Panc1 (cell line): Measurements from ENCODE around the gene DCAF5. TPM values are rescaled to one million over a fixed set of nuclear protein-coding genes. Genes with fewer than 3 reads are reported as not detected.

Experiments used
- ATAC-seq: fragments of 200-7000 bp; cut with Tn5 transposase; 2 replicates; pipeline ENCODE4 v1.9.1; 2020; ENCODE audit warnings: mild to moderate bottlenecking, moderate library complexity
- BruUV-seq: library from RNA; stranded (reverse); fragments of 400-500 nt; replicated peaks from 2 replicates; lab custom pipeline; 2021; lab: Mats Ljungman, UMichigan
- CTCF ChIA-PET: fragments of 300-600 bp; sonication (Branson Sonifier 250); formaldehyde crosslinking; loops from one replicate; lab custom pipeline; 2022; ENCODE audit warnings: antibody characterized with exemption; lab: Charles Lee
- POLR2A ChIA-PET: fragments of 300-600 bp; sonication (Branson Sonifier 250); formaldehyde crosslinking; loops from one replicate; lab custom pipeline; 2022; ENCODE audit warnings: antibody characterized with exemption; lab: Charles Lee
- DNase-seq: peaks from one replicate; pipeline ENCODE4 v3.0.0-alpha.2; 2010; ENCODE audit warnings: low read depth, low spot score
- H3K27ac ChIP-seq: 2 replicates; pipeline ENCODE4 v1.5.1; 2011; ENCODE audit warnings: mild to moderate bottlenecking, low read length, inconsistent platforms
- H3K27me3 ChIP-seq: fragments of 200-500 bp; sonication (Bioruptor generic); 2 replicates; pipeline ENCODE4 v1.6.0; 2014; ENCODE audit warnings: low read length, inconsistent platforms; ENCODE audit not compliant: control insufficient read depth, insufficient read depth
- H3K36me3 ChIP-seq: fragments of 200-500 bp; sonication (Bioruptor generic); 2 replicates; pipeline ENCODE4 v1.5.1; 2014; ENCODE audit warnings: inconsistent platforms, mild to moderate bottlenecking, low read length, moderate library complexity; ENCODE audit not compliant: control insufficient read depth, insufficient read depth
- H3K4me1 ChIP-seq: 2 replicates; pipeline ENCODE4 v1.5.1; 2011; ENCODE audit warnings: inconsistent platforms, mild to moderate bottlenecking, low read length, moderate library complexity; ENCODE audit not compliant: control insufficient read depth, insufficient read depth
- H3K4me3 ChIP-seq, 2 experiments: 2 replicates each; pipeline ENCODE4 v1.5.1; 2011 to 2012; ENCODE audit warnings: low read depth in 2 of 2, low read length in 2 of 2, mild to moderate bottlenecking in 2 of 2, inconsistent platforms in 1 of 2, moderate library complexity in 1 of 2
- H3K9me3 ChIP-seq: fragments of 200-500 bp; sonication (Bioruptor generic); 2 replicates; pipeline ENCODE4 v1.5.1; 2014; ENCODE audit warnings: low read depth, mild to moderate bottlenecking, inconsistent platforms, low read length, moderate library complexity; ENCODE audit not compliant: control insufficient read depth, insufficient read depth
- POLR2AphosphoS5 ChIP-seq: IDR thresholded peaks from 2 replicates; pipeline ENCODE4 v1.6.1; 2012; ENCODE audit warnings: mild to moderate bottlenecking, low read depth, low read length, moderate library complexity
- REST ChIP-seq, 2 experiments: IDR thresholded peaks; 2 replicates each; pipeline ENCODE4 v1.6.1; 2011 to 2012; ENCODE audit warnings: low read depth in 2 of 2, control low read depth in 1 of 2, low read length in 1 of 2, mild to moderate bottlenecking in 1 of 2, moderate library complexity in 1 of 2; ENCODE audit not compliant: insufficient read depth in 1 of 2
- SIN3A ChIP-seq: IDR thresholded peaks from 2 replicates; pipeline ENCODE4 v1.6.1; 2012; ENCODE audit warnings: low read depth, mild to moderate bottlenecking, low read length, moderate library complexity, borderline replicate concordance; ENCODE audit not compliant: insufficient read depth
- TCF7L2 ChIP-seq: IDR thresholded peaks from 2 replicates; pipeline ENCODE4 v1.6.1; 2011; ENCODE audit warnings: mild to moderate bottlenecking, low read depth, low read length, inconsistent platforms
- in situ Hi-C: cut with HindIII; loops from 2 replicates; pipeline ENCODE4 v1.10.0; 2016; ENCODE audit warnings: low sequenced_read_pairs, low pct_unique_long_range_greater_than_20kb
- intact Hi-C: fragments of 100-400 bp; cut with micrococcal nuclease; formaldehyde crosslinking; loops from one replicate; pipeline ENCODE4 v1.10.0; 2022; ENCODE audit not compliant: unreplicated experiment
- total RNA-seq: library from RNA; stranded (reverse); gene quantifications from one replicate; pipeline ENCODE4 v1.2.1, GENCODE V29; 2021; ENCODE audit not compliant: unreplicated experiment
- TF ChIP-seq, protein P1 (sequence below): fragments of 450-650 bp; IDR thresholded peaks from 2 replicates; pipeline ENCODE4 v1.5.1; 2017; ENCODE audit warnings: mild to moderate bottlenecking

Gene DCAF5
- total RNA-seq, 1 experiment from 2014 or later: 27.6 TPM

GRCh38 chr14:69181491-69181890, 28.6 kb upstream of the DCAF5 start:
- no peak overlapping the region for H3K27ac ChIP-seq
- no peaks in the 10 kb centered on the region for H3K36me3 ChIP-seq
- TF ChIP-seq, protein P1, sequence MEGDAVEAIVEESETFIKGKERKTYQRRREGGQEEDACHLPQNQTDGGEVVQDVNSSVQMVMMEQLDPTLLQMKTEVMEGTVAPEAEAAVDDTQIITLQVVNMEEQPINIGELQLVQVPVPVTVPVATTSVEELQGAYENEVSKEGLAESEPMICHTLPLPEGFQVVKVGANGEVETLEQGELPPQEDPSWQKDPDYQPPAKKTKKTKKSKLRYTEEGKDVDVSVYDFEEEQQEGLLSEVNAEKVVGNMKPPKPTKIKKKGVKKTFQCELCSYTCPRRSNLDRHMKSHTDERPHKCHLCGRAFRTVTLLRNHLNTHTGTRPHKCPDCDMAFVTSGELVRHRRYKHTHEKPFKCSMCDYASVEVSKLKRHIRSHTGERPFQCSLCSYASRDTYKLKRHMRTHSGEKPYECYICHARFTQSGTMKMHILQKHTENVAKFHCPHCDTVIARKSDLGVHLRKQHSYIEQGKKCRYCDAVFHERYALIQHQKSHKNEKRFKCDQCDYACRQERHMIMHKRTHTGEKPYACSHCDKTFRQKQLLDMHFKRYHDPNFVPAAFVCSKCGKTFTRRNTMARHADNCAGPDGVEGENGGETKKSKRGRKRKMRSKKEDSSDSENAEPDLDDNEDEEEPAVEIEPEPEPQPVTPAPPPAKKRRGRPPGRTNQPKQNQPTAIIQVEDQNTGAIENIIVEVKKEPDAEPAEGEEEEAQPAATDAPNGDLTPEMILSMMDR: no peak
- TF ChIP-seq TCF7L2: no peak
- TF ChIP-seq REST (IDR thresholded peaks at IDR 0.05; ENCODE audit: insufficient read depth in 1 of 2, low read depth in 2 of 2, low read length in 1 of 2): no peak
- TF ChIP-seq SIN3A: no peak
- TF ChIP-seq POLR2AphosphoS5: no peak
- no peak overlapping the region for H3K4me3 ChIP-seq
- intact Hi-C loops (no loop called here), in situ Hi-C loops (no loop called here)
- DNase-seq: no peak
- ATAC-seq: no peak
- no TSS peak for BruUV-seq
- CTCF ChIA-PET: no interaction called here
- no peaks in the 10 kb centered on the region for H3K27me3 ChIP-seq
- no peaks in the 10 kb centered on the region for H3K4me1 ChIP-seq
- POLR2A ChIA-PET: no interaction called here
- H3K9me3 ChIP-seq: no peaks in the 10 kb centered on the region

DNA sequence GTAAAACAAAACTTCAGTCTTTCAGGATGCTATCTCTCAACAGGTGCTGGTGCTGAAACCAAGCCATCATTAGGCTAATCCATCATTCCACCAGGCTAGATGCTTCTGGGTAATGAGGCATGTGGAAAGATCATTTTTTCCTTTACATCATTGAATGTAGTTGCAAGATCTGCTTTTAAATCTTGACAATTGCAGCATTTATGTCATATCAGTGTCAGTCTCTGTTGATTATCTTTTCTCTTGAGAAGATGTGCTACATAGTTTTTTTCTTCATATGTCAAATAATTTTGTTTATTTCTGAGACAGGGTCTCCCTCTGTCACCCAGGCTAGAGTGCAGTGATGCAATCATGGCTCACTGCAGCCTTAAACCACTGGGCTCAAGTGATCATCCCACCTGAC, 22.2 kb upstream of the DCAF5 start:
- Histone ChIP-seq H3K27ac (no peak overlapping the region), H3K27me3 (no peaks in the 10 kb centered on the region), H3K4me1 (no peaks in the 10 kb centered on the region), H3K4me3 (no peak overlapping the region), H3K9me3 (no peaks in the 10 kb centered on the region), H3K36me3 (no peaks in the 10 kb centered on the region)
- CTCF ChIA-PET: no interaction called here
- DNase-seq (no peak), ATAC-seq (no peak)
- intact Hi-C loops: no loop called here
- TF ChIP-seq SIN3A: no peak
- no peak for TF ChIP-seq REST (IDR thresholded peaks at IDR 0.05; ENCODE audit: insufficient read depth in 1 of 2, low read depth in 2 of 2, low read length in 1 of 2)
- TF ChIP-seq, protein P1: no peak
- no peak for TF ChIP-seq POLR2AphosphoS5
- TF ChIP-seq TCF7L2: no peak
- in situ Hi-C loops: no loop called here
- no TSS peak for BruUV-seq
- POLR2A ChIA-PET: no interaction called here
